ENCODE results near the gene PSMD12. TPM values are rescaled to one million over a fixed set of nuclear protein-coding genes. Genes with fewer than 3 reads are reported as not detected.

PSMD12 gene
- total RNA-seq, 1 experiment from 2014 or later, result 90.5 TPM

DNA sequence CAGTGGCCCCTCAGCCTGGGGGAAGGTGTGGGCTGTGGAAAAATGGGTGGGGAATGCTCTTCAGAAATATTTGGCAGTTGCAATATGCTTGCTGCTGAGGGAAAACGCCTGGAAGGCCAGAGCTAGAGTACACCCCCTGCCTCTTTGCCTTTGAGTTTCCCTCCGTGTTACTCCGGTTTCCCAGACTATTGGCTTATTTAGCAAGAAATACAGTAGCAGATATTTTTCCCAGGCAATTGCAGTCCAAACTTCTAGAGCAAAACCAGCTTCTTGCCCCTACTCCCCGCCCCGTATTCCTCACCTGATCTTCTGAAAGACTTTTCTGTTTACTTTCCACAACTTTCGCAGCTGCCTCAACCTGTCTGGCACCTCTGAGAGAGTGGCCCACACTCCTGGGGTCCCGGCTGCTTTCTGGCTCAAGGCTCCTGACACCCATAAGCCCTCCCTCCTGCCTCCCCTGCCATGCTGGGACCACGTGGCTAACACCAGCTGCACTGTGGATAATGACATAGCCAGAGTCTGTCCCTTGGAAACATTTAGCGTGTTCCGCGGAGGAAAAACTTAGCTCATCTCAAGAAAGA lies 75.6 kb downstream of the PSMD12 start:
- no peaks in the 10 kb centered on the region for H4K20me1 ChIP-seq (ENCODE audit: control insufficient read depth, insufficient read depth, insufficient read length)
- no peak overlapping the region for H3K23ac ChIP-seq (ENCODE audit: insufficient read length, low read depth, low read length)
- TF ChIP-seq, protein P1, sequence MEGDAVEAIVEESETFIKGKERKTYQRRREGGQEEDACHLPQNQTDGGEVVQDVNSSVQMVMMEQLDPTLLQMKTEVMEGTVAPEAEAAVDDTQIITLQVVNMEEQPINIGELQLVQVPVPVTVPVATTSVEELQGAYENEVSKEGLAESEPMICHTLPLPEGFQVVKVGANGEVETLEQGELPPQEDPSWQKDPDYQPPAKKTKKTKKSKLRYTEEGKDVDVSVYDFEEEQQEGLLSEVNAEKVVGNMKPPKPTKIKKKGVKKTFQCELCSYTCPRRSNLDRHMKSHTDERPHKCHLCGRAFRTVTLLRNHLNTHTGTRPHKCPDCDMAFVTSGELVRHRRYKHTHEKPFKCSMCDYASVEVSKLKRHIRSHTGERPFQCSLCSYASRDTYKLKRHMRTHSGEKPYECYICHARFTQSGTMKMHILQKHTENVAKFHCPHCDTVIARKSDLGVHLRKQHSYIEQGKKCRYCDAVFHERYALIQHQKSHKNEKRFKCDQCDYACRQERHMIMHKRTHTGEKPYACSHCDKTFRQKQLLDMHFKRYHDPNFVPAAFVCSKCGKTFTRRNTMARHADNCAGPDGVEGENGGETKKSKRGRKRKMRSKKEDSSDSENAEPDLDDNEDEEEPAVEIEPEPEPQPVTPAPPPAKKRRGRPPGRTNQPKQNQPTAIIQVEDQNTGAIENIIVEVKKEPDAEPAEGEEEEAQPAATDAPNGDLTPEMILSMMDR (conservative IDR thresholded peaks at IDR 0.05), result no peak
- no peaks in the 10 kb centered on the region for H3K79me1 ChIP-seq (ENCODE audit: insufficient read depth, low read depth, low read length, poor library complexity, severe bottlenecking)
- no peak overlapping the region for H3K18ac ChIP-seq (ENCODE audit: insufficient read length, low read depth, low read length)
- no peak overlapping the region for H4K8ac ChIP-seq (replicated peaks; ENCODE audit: insufficient read length, low read depth, low read length)
- no CpG with 5 or more reads among the region's 11 CpGs for WGBS (ENCODE audit: extremely low coverage, insufficient read length, low lambda C conversion rate)
- H2AFZ ChIP-seq (ENCODE audit: low read length), result no peak overlapping the region
- Mint-ChIP-seq H3K9me3 (no peaks in the 10 kb centered on the region; a peak in 1 of 5 replicates), H3K36me3 (ENCODE audit: insufficient read depth in 1 of 3, low read depth in 3 of 3) (no peaks in the 10 kb centered on the region), H3K27me3 (ENCODE audit: low read depth) (peaks cover 2% of the 10 kb centered on the region; the same call in 1 of the 2 replicates), H3K4me3 (no peak overlapping the region), H3K4me1 (peaks cover 12 to 14% of the 10 kb centered on the region in 2 experiments), H3K27ac (no peak overlapping the region; a peak in 1 of 7 replicates)
- DNase-seq, result no peak
- H3K4me1 ChIP-seq (ENCODE audit: insufficient read depth, low read length), result no peaks in the 10 kb centered on the region; the same call in 1 of the 2 replicates
- H2BK12ac ChIP-seq (ENCODE audit: insufficient read length, low read depth, low read length), result no peak overlapping the region
- H2AK5ac ChIP-seq (ENCODE audit: insufficient read length, low read length), result no peak overlapping the region
- no peak overlapping the region for H3T11ph ChIP-seq (ENCODE audit: low read length)
- no peaks in the 10 kb centered on the region for H3K23me2 ChIP-seq (ENCODE audit: insufficient read length, low read depth, low read length, poor library complexity, severe bottlenecking)
- H2BK20ac ChIP-seq (ENCODE audit: low read depth, low read length, poor library complexity, severe bottlenecking), result no peak overlapping the region
- H2BK5ac ChIP-seq (ENCODE audit: insufficient read length, low read length), result no peak overlapping the region
- no peak overlapping the region for H4K91ac ChIP-seq (ENCODE audit: insufficient read length, low read depth, low read length)
- H3K9ac ChIP-seq (ENCODE audit: extremely low read depth, insufficient read length, low read length), result no peak overlapping the region
- no peaks in the 10 kb centered on the region for H3K9me3 ChIP-seq (ENCODE audit: control insufficient read depth, low read depth, low read length)
- no peak overlapping the region for H3K56ac ChIP-seq (ENCODE audit: insufficient read length, low read depth, low read length)
- H3K4ac ChIP-seq (ENCODE audit: low read depth, low read length), result no peak overlapping the region
- no peak overlapping the region for H4K5ac ChIP-seq (ENCODE audit: insufficient read length, low read depth, low read length)
- H3K14ac ChIP-seq (ENCODE audit: insufficient read depth, low read length), result no peak overlapping the region
- H2BK15ac ChIP-seq (ENCODE audit: low read depth, low read length), result no peak overlapping the region
- no peaks in the 10 kb centered on the region for H3K27me3 ChIP-seq (ENCODE audit: insufficient read depth, low read length)
- H2BK120ac ChIP-seq (ENCODE audit: low read depth, low read length, poor library complexity, severe bottlenecking), result no peak overlapping the region
- H3K27ac ChIP-seq (ENCODE audit: insufficient read length, low read depth, low read length), result no peak overlapping the region
- H3K4me2 ChIP-seq (ENCODE audit: insufficient read depth, insufficient read length, low read length), result no peak overlapping the region
- no peaks in the 10 kb centered on the region for H3K79me2 ChIP-seq (ENCODE audit: insufficient read depth, low read length)

All from H9 (cell line).